ENCODE measurements around the gene IGSF9.
"Not testable (repeated sequence)": the region's sequence is repeated elsewhere in the genome, so short reads cannot be mapped to it uniquely, and the experiment has no call there.

Gene IGSF9

GRCh38 chr1:159917533-159918351 is 27.7 kb downstream of the IGSF9 start:
- peak; percentile 9 for DNase-seq

GRCh38 chr1:159916242-159917051 is 29.0 kb downstream of the IGSF9 start:
- DNase-seq, result peak; percentile 19

GRCh38 chr1:159915571-159916241 is 29.7 kb downstream of the IGSF9 start:
- DNase-seq, result peak; percentile 24

- DNase-seq, result peak; percentile 22
These were observed 31.0 kb downstream of the IGSF9 start for GRCh38 chr1:159914252-159915018.

- DNase-seq, result peak; percentile 40
These were observed 31.8 kb downstream of the IGSF9 start for GRCh38 chr1:159913451-159914192.

GRCh38 chr1:159911326-159912070 is 33.9 kb downstream of the IGSF9 start:
- peak; percentile 38 for DNase-seq

GRCh38 chr1:159908031-159908940 is 37.1 kb downstream of the IGSF9 start:
- no peak for DNase-seq

GRCh38 chr1:159906960-159907359 is 38.5 kb downstream of the IGSF9 start:
- DNase-seq, result no peak

- not testable (repeated sequence) for DNase-seq
These were observed 41.4 kb downstream of the IGSF9 start for GRCh38 chr1:159904036-159904435.

- no peak for DNase-seq
These were observed 42.9 kb downstream of the IGSF9 start for GRCh38 chr1:159902541-159902940.

- DNase-seq, result no peak
These were observed 44.6 kb downstream of the IGSF9 start for GRCh38 chr1:159900755-159901360.

GRCh38 chr1:159900086-159900680 is 45.2 kb downstream of the IGSF9 start, which contains the start of gene CFAP45:
TSS of gene CFAP45 (minus strand) at chr1:159900165. CDS start at chr1:159900098, 67 bp downstream.
- DNase-seq, result peak; percentile 51

- DNase-seq, result not testable (repeated sequence)
These were observed 45.8 kb downstream of the IGSF9 start for GRCh38 chr1:159899634-159900033.

- DNase-seq, result no peak
These were observed 46.9 kb downstream of the IGSF9 start for GRCh38 chr1:159898527-159898926.

- no peak for DNase-seq
These were observed 47.5 kb downstream of the IGSF9 start for GRCh38 chr1:159897962-159898361.

GRCh38 chr1:159896546-159896930 is 48.9 kb downstream of the IGSF9 start:
- no peak for DNase-seq

- no peak for DNase-seq
These were observed 49.4 kb downstream of the IGSF9 start for GRCh38 chr1:159895836-159896545.

- no peak for DNase-seq
These were observed 50.1 kb downstream of the IGSF9 start for GRCh38 chr1:159895286-159895685.

Measured in CD4-positive, alpha-beta T cell treated with Interleukin-12 subunit alpha and Interleukin-12 subunit beta, for 1 hour (primary cell).